Stimulated activated CD4-positive, alpha-beta T cell treated with anti-CD3 and anti-CD28 coated beads, Interleukin-12 subunit alpha, Interleukin-12 subunit beta, amount 100 ng/mL, for 48 hours (primary cell): ENCODE data around the gene AP1S2.

Experiments used
- DNase-seq, 3 donors: peaks; one replicate each; pipeline ENCODE4 v3.0.0-alpha.2; 2020; ENCODE audit warnings: low read depth in 2 of 3, low spot score in 1 of 3

AP1S2 gene

GRCh38 chrX:15812192-15812938 is 42.2 kb downstream of the AP1S2 start:
- DNase-seq = no peak

GRCh38 chrX:15808254-15808653 is 46.4 kb downstream of the AP1S2 start:
- no peak for DNase-seq

GRCh38 chrX:15804563-15804962 is 50.0 kb downstream of the AP1S2 start:
- no peak for DNase-seq

- no peak for DNase-seq
Observed at GRCh38 chrX:15797707-15798106, 56.9 kb downstream of the AP1S2 start.

GRCh38 chrX:15790769-15791290 is 63.8 kb downstream of the AP1S2 start:
- no peak for DNase-seq

- DNase-seq = peak; percentile 74 to 86 (median 79)
Observed at GRCh38 chrX:15789979-15790768, 64.4 kb downstream of the AP1S2 start, which contains the start of gene ZRSR2. Gene ZRSR2, plus strand, starts transcription at chrX:15790484. Its CDS starts 12 bp downstream, at chrX:15790496.

- DNase-seq = no peak
Observed at GRCh38 chrX:15786915-15787314, 67.7 kb downstream of the AP1S2 start.

GRCh38 chrX:15785176-15785750 is 69.3 kb downstream of the AP1S2 start:
- no peak for DNase-seq

- DNase-seq = no peak
Observed at GRCh38 chrX:15781961-15782699, 72.5 kb downstream of the AP1S2 start.
